OCI-LY3 (cell line): ENCODE measurements around the gene SOAT2.

ENCODE experiments used
- EZH2phosphoT487 ChIP-seq: fragments of 200-600 bp; shearing (Covaris generic); IDR thresholded peaks from 2 replicates; pipeline ENCODE4 v1.6.1; 2018; ENCODE audit warnings: antibody characterized with exemption, mixed run types, low read depth
- TF ChIP-seq, protein P1 (sequence below): fragments of 200-600, 300-600 bp; sonication (generic); IDR thresholded peaks from 2 replicates; pipeline ENCODE4 v1.5.1; 2014; ENCODE audit warnings: antibody characterized with exemption, low read length, low read depth

DNA sequence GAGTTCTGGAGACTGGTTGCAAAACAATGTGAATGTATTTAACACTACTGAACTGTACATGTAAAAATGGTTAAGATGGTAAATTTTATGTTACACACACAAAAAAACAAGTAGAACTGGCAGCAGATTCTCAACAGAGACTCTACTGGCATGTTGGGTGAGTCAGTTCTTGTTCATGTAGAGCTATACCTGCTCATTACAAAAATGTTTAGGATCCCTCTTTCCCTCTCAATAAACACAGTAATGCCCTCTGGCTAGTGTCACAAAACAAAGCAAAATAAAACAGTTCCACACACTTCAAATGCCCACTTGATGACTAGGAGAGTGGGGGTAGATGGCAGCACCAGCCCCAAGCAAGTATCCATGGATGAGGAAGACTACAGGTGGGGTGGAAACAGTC is 63.6 kb downstream of the SOAT2 start:
- TF ChIP-seq, protein P1, sequence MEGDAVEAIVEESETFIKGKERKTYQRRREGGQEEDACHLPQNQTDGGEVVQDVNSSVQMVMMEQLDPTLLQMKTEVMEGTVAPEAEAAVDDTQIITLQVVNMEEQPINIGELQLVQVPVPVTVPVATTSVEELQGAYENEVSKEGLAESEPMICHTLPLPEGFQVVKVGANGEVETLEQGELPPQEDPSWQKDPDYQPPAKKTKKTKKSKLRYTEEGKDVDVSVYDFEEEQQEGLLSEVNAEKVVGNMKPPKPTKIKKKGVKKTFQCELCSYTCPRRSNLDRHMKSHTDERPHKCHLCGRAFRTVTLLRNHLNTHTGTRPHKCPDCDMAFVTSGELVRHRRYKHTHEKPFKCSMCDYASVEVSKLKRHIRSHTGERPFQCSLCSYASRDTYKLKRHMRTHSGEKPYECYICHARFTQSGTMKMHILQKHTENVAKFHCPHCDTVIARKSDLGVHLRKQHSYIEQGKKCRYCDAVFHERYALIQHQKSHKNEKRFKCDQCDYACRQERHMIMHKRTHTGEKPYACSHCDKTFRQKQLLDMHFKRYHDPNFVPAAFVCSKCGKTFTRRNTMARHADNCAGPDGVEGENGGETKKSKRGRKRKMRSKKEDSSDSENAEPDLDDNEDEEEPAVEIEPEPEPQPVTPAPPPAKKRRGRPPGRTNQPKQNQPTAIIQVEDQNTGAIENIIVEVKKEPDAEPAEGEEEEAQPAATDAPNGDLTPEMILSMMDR, result no peak
- TF ChIP-seq EZH2phosphoT487, result no peak
